Measurements from ENCODE around the gene GBP7. TPM values are rescaled to one million over a fixed set of nuclear protein-coding genes. Genes with fewer than 3 reads are reported as not detected.

The GBP7 gene
- total RNA-seq, 4 donors from 2014 or later, result not detected

- no peaks in the 10 kb centered on the region for H3K9me3 ChIP-seq
- no peak for TF ChIP-seq POLR2A (IDR thresholded peaks at IDR 0.05; ENCODE audit: low read depth)
- TF ChIP-seq CTCF (IDR thresholded peaks at IDR 0.05), result no peak
- no peak for TF ChIP-seq POLR2AphosphoS5 (IDR thresholded peaks at IDR 0.05)
- TF ChIP-seq EP300 (IDR thresholded peaks at IDR 0.05), result no peak
- no peaks in the 10 kb centered on the region for H3K27me3 ChIP-seq
- no peak overlapping the region for H3K4me3 ChIP-seq
- peaks cover 0 to 11% (median 0%) of the 10 kb centered on the region in 4 donors for H3K36me3 ChIP-seq
- no peak overlapping the region for H3K27ac ChIP-seq (replicated peaks in 1 of 4)
- intact Hi-C loops (cut with DNase I), result no loop called here
- peaks cover 0 to 16% (median 9%) of the 10 kb centered on the region in 4 donors for H3K4me1 ChIP-seq
- DNase-seq (ENCODE audit: extremely low spot score), result no peak
- WGBS, result 61% methylated on average over 3 of the region's 3 CpGs
Measured at GRCh38 chr1:89195476-89195875, 19.7 kb upstream of the GBP7 start.

GRCh38 chr1:89191314-89191713 lies 15.5 kb upstream of the GBP7 start:
- intact Hi-C loops (cut with DNase I), result no loop called here
- DNase-seq (ENCODE audit: extremely low spot score), result no peak
- peaks cover 0 to 34% (median 14%) of the 10 kb centered on the region in 4 donors for H3K36me3 ChIP-seq
- H3K27me3 ChIP-seq, result no peaks in the 10 kb centered on the region
- no peaks in the 10 kb centered on the region for H3K9me3 ChIP-seq
- WGBS, result 84% methylated on average over 5 of the region's 5 CpGs
- H3K4me3 ChIP-seq, result no peak overlapping the region
- no peak for TF ChIP-seq EP300 (IDR thresholded peaks at IDR 0.05)
- TF ChIP-seq POLR2A (IDR thresholded peaks at IDR 0.05; ENCODE audit: low read depth), result no peak
- TF ChIP-seq POLR2AphosphoS5 (IDR thresholded peaks at IDR 0.05), result no peak
- TF ChIP-seq CTCF (IDR thresholded peaks at IDR 0.05), result no peak
- no peak overlapping the region for H3K27ac ChIP-seq (replicated peaks in 1 of 4)
- no peaks in the 10 kb centered on the region for H3K4me1 ChIP-seq

DNA sequence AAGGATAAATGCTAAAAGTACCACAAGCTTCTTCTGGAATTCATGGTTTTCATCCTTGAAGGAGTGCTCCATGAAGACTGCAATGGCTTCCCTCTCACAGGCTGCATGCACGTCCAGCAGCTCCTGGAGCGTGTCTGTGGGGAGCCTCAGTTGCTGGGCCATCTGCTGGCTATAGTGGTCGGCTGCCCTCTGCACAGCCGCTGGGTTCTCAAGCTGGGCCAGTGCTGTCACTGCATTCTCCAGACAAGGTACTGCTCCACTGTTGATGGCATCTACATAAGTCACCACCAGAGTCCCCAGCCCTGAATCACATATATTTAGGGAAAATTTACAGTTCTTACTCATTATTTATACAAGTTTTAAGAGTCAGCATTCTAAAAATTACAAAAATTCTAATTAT lies 14.2 kb upstream of the GBP7 start:
- H3K27ac ChIP-seq (replicated peaks in 1 of 4), result no peak overlapping the region
- no peaks in the 10 kb centered on the region for H3K9me3 ChIP-seq
- H3K36me3 ChIP-seq, result peaks cover 0 to 43% (median 20%) of the 10 kb centered on the region in 4 donors
- intact Hi-C loops (cut with DNase I), result no loop called here
- no peaks in the 10 kb centered on the region for H3K27me3 ChIP-seq
- no peak for DNase-seq (ENCODE audit: extremely low spot score)
- WGBS, result 85% methylated on average over 4 of the region's 4 CpGs
- TF ChIP-seq EP300 (IDR thresholded peaks at IDR 0.05) (no peak), CTCF (IDR thresholded peaks at IDR 0.05) (no peak), POLR2AphosphoS5 (IDR thresholded peaks at IDR 0.05) (no peak), POLR2A (IDR thresholded peaks at IDR 0.05; ENCODE audit: low read depth) (no peak)
- no peak overlapping the region for H3K4me3 ChIP-seq
- H3K4me1 ChIP-seq, result no peaks in the 10 kb centered on the region

- TF ChIP-seq CTCF (IDR thresholded peaks at IDR 0.05), result no peak
- no peak for TF ChIP-seq EP300 (IDR thresholded peaks at IDR 0.05)
- TF ChIP-seq POLR2AphosphoS5 (IDR thresholded peaks at IDR 0.05), result no peak
- WGBS, result 79% methylated on average over 2 of the region's 2 CpGs
- no peak for DNase-seq (ENCODE audit: extremely low spot score)
- H3K27ac ChIP-seq (replicated peaks in 1 of 4), result no peak overlapping the region
- peaks cover 0 to 18% (median 7%) of the 10 kb centered on the region in 4 donors for H3K36me3 ChIP-seq
- intact Hi-C loops (cut with DNase I), result no loop called here
- H3K9me3 ChIP-seq, result peaks cover 0 to 6% (median 0%) of the 10 kb centered on the region in 4 donors
- no peaks in the 10 kb centered on the region for H3K27me3 ChIP-seq
- H3K4me1 ChIP-seq, result no peaks in the 10 kb centered on the region
- H3K4me3 ChIP-seq, result no peak overlapping the region
Measured at GRCh38 chr1:89179343-89179742, 3.5 kb upstream of the GBP7 start.

DNA sequence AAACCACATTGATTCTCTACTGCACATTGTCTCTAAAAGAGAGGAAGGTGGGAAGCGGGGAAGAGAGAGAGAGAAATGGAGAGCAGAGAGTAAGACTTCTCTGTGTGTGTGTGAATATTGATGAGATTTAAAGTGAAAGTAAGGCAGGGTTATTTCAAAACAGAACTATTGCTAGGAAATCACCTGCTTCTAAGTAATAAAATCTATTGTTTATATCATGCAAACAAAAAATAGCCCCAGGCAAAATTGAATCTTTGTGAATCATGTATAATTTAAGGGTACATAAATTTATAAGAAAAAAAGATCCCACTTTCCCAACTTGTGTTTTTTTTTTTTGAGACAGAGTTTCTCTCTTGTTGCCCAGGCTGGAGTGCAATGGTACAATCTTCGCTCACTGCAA lies 1.2 kb upstream of the GBP7 start:
- intact Hi-C loops (cut with DNase I), result no loop called here
- Histone ChIP-seq H3K9me3 (no peaks in the 10 kb centered on the region), H3K27me3 (no peaks in the 10 kb centered on the region), H3K4me3 (no peak overlapping the region), H3K36me3 (no peaks in the 10 kb centered on the region), H3K4me1 (no peaks in the 10 kb centered on the region), H3K27ac (replicated peaks in 1 of 4) (no peak overlapping the region)
- WGBS, result 94% methylated on average over 2 of the region's 2 CpGs
- no peak for TF ChIP-seq POLR2A (IDR thresholded peaks at IDR 0.05; ENCODE audit: low read depth)
- no peak for TF ChIP-seq EP300 (IDR thresholded peaks at IDR 0.05)
- no peak for TF ChIP-seq POLR2AphosphoS5 (IDR thresholded peaks at IDR 0.05)
- TF ChIP-seq CTCF (IDR thresholded peaks at IDR 0.05), result no peak
- DNase-seq (ENCODE audit: extremely low spot score), result no peak
